ENCODE measurements around the gene ADISSP. TPM values are rescaled to one million over a fixed set of nuclear protein-coding genes. Genes with fewer than 3 reads are reported as not detected.
A peak's percentile ranks its signal among the peaks of the same experiment; 100 is the strongest.

The ADISSP gene
- total and polyA plus RNA-seq, 2 donors (not counting 1 experiment from before 2014, with no cell fraction given) = 17.0 to 23.5 TPM

GRCh38 chr20:3751305-3751674 is 16.3 kb downstream of the ADISSP start:
- TF ChIP-seq EZH2 (IDR thresholded peaks at IDR 0.05; ENCODE audit: low read length, missing control alignments) (no peak), CTCF (conservative IDR thresholded peaks at IDR 0.05 in 1 of 2, IDR thresholded peaks at IDR 0.05 in 1 of 2; ENCODE audit: low read depth in 1 of 2, low read length in 2 of 2) (no peak)
- Histone ChIP-seq H3K27me3 (ENCODE audit: control insufficient read depth, insufficient read depth, low read length) (no peaks in the 10 kb centered on the region), H3K9me3 (ENCODE audit: control insufficient read depth, insufficient read depth, low read depth, low read length) (no peaks in the 10 kb centered on the region), H3K4me1 (ENCODE audit: control insufficient read depth, extremely low read depth, insufficient read depth, low read length) (no peaks in the 10 kb centered on the region), H3K79me2 (ENCODE audit: control insufficient read depth, insufficient read depth, low read length) (no peaks in the 10 kb centered on the region), H3K4me2 (ENCODE audit: extremely low read depth, insufficient read depth, low read length) (no peak overlapping the region), H2AFZ (ENCODE audit: low read length) (no peak overlapping the region), H3K4me3 (replicated peaks in 1 of 4; ENCODE audit: control extremely low read depth in 1 of 4, insufficient read depth in 1 of 4, low read depth in 3 of 4, low read length in 4 of 4) (no peak overlapping the region), H3K27ac (ENCODE audit: insufficient read depth, low read length) (no peak overlapping the region), H3K9ac (ENCODE audit: insufficient read depth, low read length) (no peak overlapping the region), H4K20me1 (ENCODE audit: control insufficient read depth, extremely low read depth, insufficient read depth, low read length) (no peaks in the 10 kb centered on the region), H3K36me3 (ENCODE audit: control insufficient read depth, insufficient read depth, low read length) (no peaks in the 10 kb centered on the region)
- DNase-seq (ENCODE audit: low read depth in 2 of 2) = no peak

- Histone ChIP-seq H3K4me2 (ENCODE audit: extremely low read depth, insufficient read depth, low read length) (no peak overlapping the region), H2AFZ (ENCODE audit: low read length) (no peak overlapping the region), H3K36me3 (ENCODE audit: control insufficient read depth, insufficient read depth, low read length) (no peaks in the 10 kb centered on the region), H3K27ac (ENCODE audit: insufficient read depth, low read length) (no peak overlapping the region), H3K4me1 (ENCODE audit: control insufficient read depth, extremely low read depth, insufficient read depth, low read length) (no peaks in the 10 kb centered on the region), H3K27me3 (ENCODE audit: control insufficient read depth, insufficient read depth, low read length) (no peaks in the 10 kb centered on the region), H3K9ac (ENCODE audit: insufficient read depth, low read length) (no peak overlapping the region), H3K79me2 (ENCODE audit: control insufficient read depth, insufficient read depth, low read length) (no peaks in the 10 kb centered on the region), H3K4me3 (replicated peaks in 1 of 4; ENCODE audit: control extremely low read depth in 1 of 4, insufficient read depth in 1 of 4, low read depth in 3 of 4, low read length in 4 of 4) (no peak overlapping the region), H3K9me3 (ENCODE audit: control insufficient read depth, insufficient read depth, low read depth, low read length) (no peaks in the 10 kb centered on the region), H4K20me1 (ENCODE audit: control insufficient read depth, extremely low read depth, insufficient read depth, low read length) (no peaks in the 10 kb centered on the region)
- TF ChIP-seq CTCF (conservative IDR thresholded peaks at IDR 0.05 in 1 of 2, IDR thresholded peaks at IDR 0.05 in 1 of 2; ENCODE audit: low read depth in 1 of 2, low read length in 2 of 2) (peak in 1 of 2 donors; percentile 30), EZH2 (IDR thresholded peaks at IDR 0.05; ENCODE audit: low read length, missing control alignments) (no peak)
- peak in 1 of 2 donors; percentile 13 for DNase-seq (ENCODE audit: low read depth in 2 of 2)
Measured at GRCh38 chr20:3749689-3750531, 17.6 kb downstream of the ADISSP start.

- Histone ChIP-seq H3K27ac (ENCODE audit: insufficient read depth, low read length) (no peak overlapping the region), H3K4me1 (ENCODE audit: control insufficient read depth, extremely low read depth, insufficient read depth, low read length) (no peaks in the 10 kb centered on the region), H2AFZ (ENCODE audit: low read length) (no peak overlapping the region), H3K9me3 (ENCODE audit: control insufficient read depth, insufficient read depth, low read depth, low read length) (no peaks in the 10 kb centered on the region), H3K27me3 (ENCODE audit: control insufficient read depth, insufficient read depth, low read length) (no peaks in the 10 kb centered on the region), H4K20me1 (ENCODE audit: control insufficient read depth, extremely low read depth, insufficient read depth, low read length) (no peaks in the 10 kb centered on the region), H3K79me2 (ENCODE audit: control insufficient read depth, insufficient read depth, low read length) (no peaks in the 10 kb centered on the region), H3K9ac (ENCODE audit: insufficient read depth, low read length) (no peak overlapping the region), H3K4me2 (ENCODE audit: extremely low read depth, insufficient read depth, low read length) (no peak overlapping the region), H3K36me3 (ENCODE audit: control insufficient read depth, insufficient read depth, low read length) (no peaks in the 10 kb centered on the region), H3K4me3 (replicated peaks in 1 of 4; ENCODE audit: control extremely low read depth in 1 of 4, insufficient read depth in 1 of 4, low read depth in 3 of 4, low read length in 4 of 4) (no peak overlapping the region)
- no peak for DNase-seq (ENCODE audit: low read depth in 2 of 2)
- TF ChIP-seq CTCF (conservative IDR thresholded peaks at IDR 0.05 in 1 of 2, IDR thresholded peaks at IDR 0.05 in 1 of 2; ENCODE audit: low read depth in 1 of 2, low read length in 2 of 2) = no peak
- no peak for TF ChIP-seq EZH2 (IDR thresholded peaks at IDR 0.05; ENCODE audit: low read length, missing control alignments)
Measured at GRCh38 chr20:3749087-3749688, 18.4 kb downstream of the ADISSP start.
